HG03521 (cell line): Measurements from ENCODE around the gene KNTC1.
"Not testable (repeated sequence)": the region's sequence is repeated elsewhere in the genome, so short reads cannot be mapped to it uniquely, and the experiment has no call there.

ENCODE experiments used
- ATAC-seq: cut with Tn5 transposase; IDR thresholded peaks from one replicate; pipeline ENCODE4 v1.9.1; 2021; ENCODE audit warnings: mild to moderate bottlenecking, moderate library complexity; ENCODE audit not compliant: unreplicated experiment

KNTC1 gene

GRCh38 chr12:122526683-122527477, at the start of gene KNTC1, which contains the start of gene RSRC2:
Gene KNTC1, plus strand, starts transcription at chr12:122527249. Its CDS starts 2,815 bp downstream, at chr12:122530064.
Gene RSRC2, minus strand, starts transcription at chr12:122526936. Its CDS starts 83 bp downstream, at chr12:122526853.
- ATAC-seq = peak; percentile 92

GRCh38 chr12:122480753-122481152, 46.3 kb upstream of the KNTC1 start:
- no peak for ATAC-seq

- ATAC-seq = no peak
Observed at GRCh38 chr12:122481861-122482260, 45.2 kb upstream of the KNTC1 start.

GRCh38 chr12:122483969-122484368, 43.1 kb upstream of the KNTC1 start:
- ATAC-seq = no peak

GRCh38 chr12:122484385-122484784, 42.7 kb upstream of the KNTC1 start:
- not testable (repeated sequence) for ATAC-seq

GRCh38 chr12:122486360-122486759, 40.7 kb upstream of the KNTC1 start:
- not testable (repeated sequence) for ATAC-seq

- ATAC-seq = no peak
Observed at GRCh38 chr12:122486805-122487426, 40.1 kb upstream of the KNTC1 start.

- ATAC-seq = not testable (repeated sequence)
Observed at GRCh38 chr12:122487807-122488206, 39.2 kb upstream of the KNTC1 start.

GRCh38 chr12:122489038-122489437, 38.0 kb upstream of the KNTC1 start:
- no peak for ATAC-seq

- no peak for ATAC-seq
Observed at GRCh38 chr12:122491991-122492390, 35.1 kb upstream of the KNTC1 start.

- not testable (repeated sequence) for ATAC-seq
Observed at GRCh38 chr12:122493222-122493621, 33.8 kb upstream of the KNTC1 start.

- ATAC-seq = no peak
Observed at GRCh38 chr12:122495258-122495657, 31.8 kb upstream of the KNTC1 start.

- ATAC-seq = no peak
Observed at GRCh38 chr12:122499991-122500684, 26.9 kb upstream of the KNTC1 start.

GRCh38 chr12:122500685-122501488, 26.2 kb upstream of the KNTC1 start, which contains the start of gene ZCCHC8:
Gene ZCCHC8, minus strand, starts transcription at chr12:122500932. Its CDS starts 92 bp downstream, at chr12:122500840.
- ATAC-seq = peak; percentile 95

GRCh38 chr12:122501489-122501989, 25.5 kb upstream of the KNTC1 start:
- no peak for ATAC-seq

- ATAC-seq = no peak
Observed at GRCh38 chr12:122503147-122503751, 23.8 kb upstream of the KNTC1 start.

- ATAC-seq = no peak
Observed at GRCh38 chr12:122503783-122504590, 23.1 kb upstream of the KNTC1 start.

GRCh38 chr12:122505419-122506051, 21.5 kb upstream of the KNTC1 start:
- ATAC-seq = no peak
